ENCODE data around the gene KCNS3.
"Not testable (repeated sequence)": the region's sequence is repeated elsewhere in the genome, so short reads cannot be mapped to it uniquely, and the experiment has no call there.

Gene KCNS3

GRCh38 chr2:17943444-17943843 is 65.0 kb downstream of the KCNS3 start:
- H3K4me3 ChIP-seq (ENCODE audit: extremely low read depth, insufficient read depth, low read length, poor library complexity, severe bottlenecking): no peak overlapping the region
- no peak overlapping the region for H3K27ac ChIP-seq (ENCODE audit: low read depth, low read length, severe bottlenecking)
- no peaks in the 10 kb centered on the region for H3K4me1 ChIP-seq (ENCODE audit: control insufficient read depth, insufficient read depth, low read length, poor library complexity, severe bottlenecking)
- WGBS, 2 experiments (ENCODE audit: insufficient coverage in 2 of 2): 63 to 86% methylated on average over 2 of the region's 4 CpGs
- no peaks in the 10 kb centered on the region for H3K36me3 ChIP-seq (ENCODE audit: control insufficient read depth, insufficient read depth, low read length)
- H3K9me3 ChIP-seq (ENCODE audit: control insufficient read depth, low read length): no peaks in the 10 kb centered on the region

GRCh38 chr2:17947113-17947512 is 68.6 kb downstream of the KCNS3 start:
- no peak overlapping the region for H3K4me3 ChIP-seq (ENCODE audit: extremely low read depth, insufficient read depth, low read length, poor library complexity, severe bottlenecking)
- H3K36me3 ChIP-seq (ENCODE audit: control insufficient read depth, insufficient read depth, low read length): no peaks in the 10 kb centered on the region
- no peaks in the 10 kb centered on the region for H3K4me1 ChIP-seq (ENCODE audit: control insufficient read depth, insufficient read depth, low read length, poor library complexity, severe bottlenecking)
- no peaks in the 10 kb centered on the region for H3K9me3 ChIP-seq (ENCODE audit: control insufficient read depth, low read length)
- no peak overlapping the region for H3K27ac ChIP-seq (ENCODE audit: low read depth, low read length, severe bottlenecking)
- 78 to 94% methylated on average over 2 of the region's 3 CpGs for WGBS, 2 experiments (ENCODE audit: insufficient coverage in 2 of 2)

- Histone ChIP-seq H3K9me3 (ENCODE audit: control insufficient read depth, low read length) (no peaks in the 10 kb centered on the region), H3K27ac (ENCODE audit: low read depth, low read length, severe bottlenecking) (no peak overlapping the region), H3K36me3 (ENCODE audit: control insufficient read depth, insufficient read depth, low read length) (no peaks in the 10 kb centered on the region), H3K4me1 (ENCODE audit: control insufficient read depth, insufficient read depth, low read length, poor library complexity, severe bottlenecking) (no peaks in the 10 kb centered on the region), H3K4me3 (ENCODE audit: extremely low read depth, insufficient read depth, low read length, poor library complexity, severe bottlenecking) (no peak overlapping the region)
- WGBS, 2 experiments (ENCODE audit: insufficient coverage in 2 of 2): 72 to 89% methylated on average over 5 of the region's 6 CpGs
Measured at GRCh38 chr2:17950006-17950405, 71.5 kb downstream of the KCNS3 start.

GRCh38 chr2:17951563-17951962 is 73.1 kb downstream of the KCNS3 start:
- no peaks in the 10 kb centered on the region for H3K9me3 ChIP-seq (ENCODE audit: control insufficient read depth, low read length)
- H3K4me1 ChIP-seq (ENCODE audit: control insufficient read depth, insufficient read depth, low read length, poor library complexity, severe bottlenecking): no peaks in the 10 kb centered on the region
- no peak overlapping the region for H3K27ac ChIP-seq (ENCODE audit: low read depth, low read length, severe bottlenecking)
- H3K36me3 ChIP-seq (ENCODE audit: control insufficient read depth, insufficient read depth, low read length): no peaks in the 10 kb centered on the region
- H3K4me3 ChIP-seq (ENCODE audit: extremely low read depth, insufficient read depth, low read length, poor library complexity, severe bottlenecking): no peak overlapping the region
- WGBS, 2 experiments (ENCODE audit: insufficient coverage in 2 of 2): 76 to 100% methylated on average over 1 of the region's 4 CpGs

GRCh38 chr2:17958466-17959092 is 80.1 kb downstream of the KCNS3 start:
- H3K4me1 ChIP-seq (ENCODE audit: control insufficient read depth, insufficient read depth, low read length, poor library complexity, severe bottlenecking): no peaks in the 10 kb centered on the region
- WGBS, 2 experiments (ENCODE audit: insufficient coverage in 2 of 2): 88 to 100% methylated on average over 2 to 3 of the region's 4 CpGs
- no peak overlapping the region for H3K4me3 ChIP-seq (ENCODE audit: extremely low read depth, insufficient read depth, low read length, poor library complexity, severe bottlenecking)
- no peaks in the 10 kb centered on the region for H3K9me3 ChIP-seq (ENCODE audit: control insufficient read depth, low read length)
- H3K36me3 ChIP-seq (ENCODE audit: control insufficient read depth, insufficient read depth, low read length): no peaks in the 10 kb centered on the region
- H3K27ac ChIP-seq (ENCODE audit: low read depth, low read length, severe bottlenecking): no peak overlapping the region

GRCh38 chr2:17959356-17959755 is 80.9 kb downstream of the KCNS3 start:
- Histone ChIP-seq H3K4me3 (ENCODE audit: extremely low read depth, insufficient read depth, low read length, poor library complexity, severe bottlenecking) (no peak overlapping the region), H3K4me1 (ENCODE audit: control insufficient read depth, insufficient read depth, low read length, poor library complexity, severe bottlenecking) (no peaks in the 10 kb centered on the region), H3K9me3 (ENCODE audit: control insufficient read depth, low read length) (no peaks in the 10 kb centered on the region), H3K27ac (ENCODE audit: low read depth, low read length, severe bottlenecking) (no peak overlapping the region), H3K36me3 (ENCODE audit: control insufficient read depth, insufficient read depth, low read length) (no peaks in the 10 kb centered on the region)
- 30 to 33% methylated on average over 1 to 2 of the region's 3 CpGs for whole genome bisulfite sequencing, 2 experiments (ENCODE audit: insufficient coverage in 2 of 2)

- Histone ChIP-seq H3K27ac (ENCODE audit: low read depth, low read length, severe bottlenecking) (no peak overlapping the region), H3K4me3 (ENCODE audit: extremely low read depth, insufficient read depth, low read length, poor library complexity, severe bottlenecking) (no peak overlapping the region), H3K36me3 (ENCODE audit: control insufficient read depth, insufficient read depth, low read length) (no peaks in the 10 kb centered on the region), H3K9me3 (ENCODE audit: control insufficient read depth, low read length) (no peaks in the 10 kb centered on the region), H3K4me1 (ENCODE audit: control insufficient read depth, insufficient read depth, low read length, poor library complexity, severe bottlenecking) (no peaks in the 10 kb centered on the region)
- WGBS, 2 experiments (ENCODE audit: insufficient coverage in 2 of 2): 88 to 97% methylated on average over 4 to 5 of the region's 5 CpGs
Measured at GRCh38 chr2:17959833-17960232, 81.4 kb downstream of the KCNS3 start.

GRCh38 chr2:17960925-17961324 is 82.5 kb downstream of the KCNS3 start:
- Histone ChIP-seq H3K9me3 (ENCODE audit: control insufficient read depth, low read length) (no peaks in the 10 kb centered on the region), H3K36me3 (ENCODE audit: control insufficient read depth, insufficient read depth, low read length) (no peaks in the 10 kb centered on the region), H3K4me1 (ENCODE audit: control insufficient read depth, insufficient read depth, low read length, poor library complexity, severe bottlenecking) (no peaks in the 10 kb centered on the region), H3K27ac (ENCODE audit: low read depth, low read length, severe bottlenecking) (no peak overlapping the region), H3K4me3 (ENCODE audit: extremely low read depth, insufficient read depth, low read length, poor library complexity, severe bottlenecking) (no peak overlapping the region)
- WGBS, 2 experiments (ENCODE audit: insufficient coverage in 2 of 2): 97 to 100% methylated on average over 3 to 4 of the region's 6 CpGs

- Histone ChIP-seq H3K9me3 (ENCODE audit: control insufficient read depth, low read length) (no peaks in the 10 kb centered on the region), H3K4me1 (ENCODE audit: control insufficient read depth, insufficient read depth, low read length, poor library complexity, severe bottlenecking) (no peaks in the 10 kb centered on the region), H3K27ac (ENCODE audit: low read depth, low read length, severe bottlenecking) (no peak overlapping the region), H3K4me3 (ENCODE audit: extremely low read depth, insufficient read depth, low read length, poor library complexity, severe bottlenecking) (no peak overlapping the region), H3K36me3 (ENCODE audit: control insufficient read depth, insufficient read depth, low read length) (no peaks in the 10 kb centered on the region)
- no CpG with 5 or more reads among the region's 2 CpGs for WGBS, 2 experiments (ENCODE audit: insufficient coverage in 2 of 2)
Measured at GRCh38 chr2:17961789-17962188, 83.3 kb downstream of the KCNS3 start.

- Histone ChIP-seq H3K36me3 (ENCODE audit: control insufficient read depth, insufficient read depth, low read length) (no peaks in the 10 kb centered on the region), H3K4me3 (ENCODE audit: extremely low read depth, insufficient read depth, low read length, poor library complexity, severe bottlenecking) (no peak overlapping the region), H3K4me1 (ENCODE audit: control insufficient read depth, insufficient read depth, low read length, poor library complexity, severe bottlenecking) (no peaks in the 10 kb centered on the region), H3K27ac (ENCODE audit: low read depth, low read length, severe bottlenecking) (no peak overlapping the region), H3K9me3 (ENCODE audit: control insufficient read depth, low read length) (no peaks in the 10 kb centered on the region)
- 51 to 58% methylated on average over 2 of the region's 2 CpGs for WGBS, 2 experiments (ENCODE audit: insufficient coverage in 2 of 2)
Measured at GRCh38 chr2:17962876-17963275, 84.4 kb downstream of the KCNS3 start.

GRCh38 chr2:17963571-17963970 is 85.1 kb downstream of the KCNS3 start:
- not testable (repeated sequence) for H3K36me3 ChIP-seq (ENCODE audit: control insufficient read depth, insufficient read depth, low read length); H3K4me1 ChIP-seq (ENCODE audit: control insufficient read depth, insufficient read depth, low read length, poor library complexity, severe bottlenecking); H3K27ac ChIP-seq (ENCODE audit: low read depth, low read length, severe bottlenecking); H3K9me3 ChIP-seq (ENCODE audit: control insufficient read depth, low read length); H3K4me3 ChIP-seq (ENCODE audit: extremely low read depth, insufficient read depth, low read length, poor library complexity, severe bottlenecking)
- no CpG with 5 or more reads among the region's 16 CpGs for WGBS, 2 experiments (ENCODE audit: insufficient coverage in 2 of 2)

Measured in mesodermal cell (in vitro differentiated cells).